Neural progenitor cell (in vitro differentiated cells): Measurements from ENCODE around the gene PEX14. TPM values are rescaled to one million over a fixed set of nuclear protein-coding genes. Genes with fewer than 3 reads are reported as not detected.

Source experiments
- DNase-seq: peaks from one replicate; pipeline ENCODE4 v3.0.0-alpha.2; 2016; ENCODE audit warnings: low spot score
- H2AFZ ChIP-seq: fragments of 200-600 bp; sonication (generic); replicated peaks from 2 replicates; pipeline ENCODE4 v1.6.1; 2016; ENCODE audit warnings: antibody characterized with exemption
- H3F3A ChIP-seq: fragments of 200-600 bp; sonication (generic); 2 replicates; pipeline ENCODE4 v1.6.1; 2016; ENCODE audit warnings: antibody characterized with exemption, low read depth
- H3K27ac ChIP-seq: fragments of 200-600 bp; sonication (generic); 2 replicates; pipeline ENCODE4 v1.5.1; 2016; ENCODE audit warnings: mild to moderate bottlenecking
- H3K27me3 ChIP-seq: fragments of 200-600 bp; sonication (generic); 2 replicates; pipeline ENCODE4 v1.6.1; 2016; ENCODE audit warnings: mild to moderate bottlenecking, moderate library complexity
- H3K36me3 ChIP-seq: fragments of 200-600 bp; sonication (generic); 2 replicates; pipeline ENCODE4 v1.5.1; 2016
- H3K4me1 ChIP-seq: fragments of 200-600 bp; sonication (generic); 2 replicates; pipeline ENCODE4 v1.6.1; 2016; ENCODE audit warnings: mixed run types
- H3K4me2 ChIP-seq: fragments of 200-600 bp; sonication (generic); 2 replicates; pipeline ENCODE4 v1.6.1; 2016
- H3K4me3 ChIP-seq: fragments of 200-600 bp; sonication (generic); 2 replicates; pipeline ENCODE4 v1.5.1; 2016
- H3K79me2 ChIP-seq: fragments of 200-600 bp; sonication (generic); 2 replicates; pipeline ENCODE4 v1.6.1; 2016; ENCODE audit warnings: low read depth
- H3K9ac ChIP-seq: fragments of 200-600 bp; sonication (generic); 2 replicates; pipeline ENCODE4 v1.6.1; 2016
- H3K9me3 ChIP-seq: fragments of 200-600 bp; sonication (generic); 2 replicates; pipeline ENCODE4 v1.5.1; 2016; ENCODE audit warnings: low read depth
- H4K20me1 ChIP-seq: fragments of 200-600 bp; sonication (generic); 2 replicates; pipeline ENCODE4 v1.6.1; 2016; ENCODE audit warnings: low read depth
- H3K27ac Mint-ChIP-seq: 3 replicates; pipeline ENCODE4 v1.8.0; 2021; ENCODE audit warnings: mixed read lengths
- H3K27me3 Mint-ChIP-seq: 2 replicates; pipeline ENCODE4 v1.8.0; 2022; ENCODE audit warnings: low read depth, mild to moderate bottlenecking, inconsistent platforms, moderate library complexity, mixed read lengths; ENCODE audit not compliant: insufficient read depth
- H3K36me3 Mint-ChIP-seq: 3 replicates; pipeline ENCODE4 v1.8.0; 2021; ENCODE audit warnings: mixed read lengths
- H3K4me1 Mint-ChIP-seq: 3 replicates; pipeline ENCODE4 v1.8.0; 2021; ENCODE audit warnings: mixed read lengths
- H3K4me3 Mint-ChIP-seq: 3 replicates; pipeline ENCODE4 v1.8.0; 2021; ENCODE audit warnings: mild to moderate bottlenecking, moderate library complexity, mixed read lengths
- H3K9me3 Mint-ChIP-seq: 3 replicates; pipeline ENCODE4 v1.8.0; 2020; ENCODE audit warnings: mixed read lengths
- EZH2 ChIP-seq: fragments of 200-600 bp; sonication (generic); IDR thresholded peaks from 2 replicates; pipeline ENCODE4 v1.6.1; 2017; ENCODE audit warnings: antibody characterized with exemption, mild to moderate bottlenecking, moderate library complexity
- EZH2phosphoT487 ChIP-seq: fragments of 200-600 bp; sonication (generic); IDR thresholded peaks from 2 replicates; pipeline ENCODE4 v1.6.1; 2017; ENCODE audit warnings: antibody characterized with exemption
- total RNA-seq: library from RNA; depleted of rRNA; stranded (reverse); fragments of >200 nt; gene quantifications from 2 replicates; pipeline ENCODE4 v1.2.3, GENCODE V29; 2015; ENCODE audit warnings: low replicate concordance
- TF ChIP-seq, protein P1 (sequence below): fragments of 200-600 bp; sonication (generic); IDR thresholded peaks from 2 replicates; pipeline ENCODE4 v1.5.1; 2017; ENCODE audit warnings: antibody characterized with exemption, mild to moderate bottlenecking

The PEX14 gene
- total RNA-seq, 1 donor from 2014 or later, result 9.3 TPM

DNA sequence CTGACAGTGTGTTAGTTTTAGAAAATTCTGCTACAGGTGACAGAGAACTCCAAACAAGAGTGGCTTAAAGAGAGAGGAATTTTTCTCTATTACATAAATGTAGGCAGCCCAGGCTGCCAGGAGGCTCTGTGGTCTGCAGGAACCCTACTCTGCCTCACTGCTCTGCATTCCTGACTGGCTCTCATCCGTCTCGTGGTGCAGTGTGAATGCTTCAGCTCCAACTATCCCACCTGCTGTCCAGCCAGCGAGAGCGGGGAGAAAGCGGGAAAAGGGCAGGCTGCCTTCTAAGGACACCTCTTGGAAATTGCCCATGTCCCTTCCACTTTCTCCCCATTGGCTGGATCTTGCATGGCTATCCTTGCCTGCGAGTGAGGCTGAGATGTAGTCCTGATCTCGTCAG is 131.3 kb downstream of the PEX14 start:
- Mint-ChIP-seq H3K27ac (no peak overlapping the region), H3K4me3 (no peak overlapping the region), H3K36me3 (peaks cover 10% of the 10 kb centered on the region), H3K9me3 (no peaks in the 10 kb centered on the region), H3K4me1 (peaks cover 27% of the 10 kb centered on the region), H3K27me3 (peaks cover 2% of the 10 kb centered on the region)
- no peak for DNase-seq
- peaks cover 17% of the 10 kb centered on the region for H3F3A ChIP-seq
- no peaks in the 10 kb centered on the region for H3K79me2 ChIP-seq
- peaks cover 14% of the 10 kb centered on the region for H3K4me1 ChIP-seq
- no peak overlapping the region for H3K27ac ChIP-seq
- no peak for TF ChIP-seq EZH2phosphoT487
- TF ChIP-seq EZH2, result no peak
- TF ChIP-seq, protein P1, sequence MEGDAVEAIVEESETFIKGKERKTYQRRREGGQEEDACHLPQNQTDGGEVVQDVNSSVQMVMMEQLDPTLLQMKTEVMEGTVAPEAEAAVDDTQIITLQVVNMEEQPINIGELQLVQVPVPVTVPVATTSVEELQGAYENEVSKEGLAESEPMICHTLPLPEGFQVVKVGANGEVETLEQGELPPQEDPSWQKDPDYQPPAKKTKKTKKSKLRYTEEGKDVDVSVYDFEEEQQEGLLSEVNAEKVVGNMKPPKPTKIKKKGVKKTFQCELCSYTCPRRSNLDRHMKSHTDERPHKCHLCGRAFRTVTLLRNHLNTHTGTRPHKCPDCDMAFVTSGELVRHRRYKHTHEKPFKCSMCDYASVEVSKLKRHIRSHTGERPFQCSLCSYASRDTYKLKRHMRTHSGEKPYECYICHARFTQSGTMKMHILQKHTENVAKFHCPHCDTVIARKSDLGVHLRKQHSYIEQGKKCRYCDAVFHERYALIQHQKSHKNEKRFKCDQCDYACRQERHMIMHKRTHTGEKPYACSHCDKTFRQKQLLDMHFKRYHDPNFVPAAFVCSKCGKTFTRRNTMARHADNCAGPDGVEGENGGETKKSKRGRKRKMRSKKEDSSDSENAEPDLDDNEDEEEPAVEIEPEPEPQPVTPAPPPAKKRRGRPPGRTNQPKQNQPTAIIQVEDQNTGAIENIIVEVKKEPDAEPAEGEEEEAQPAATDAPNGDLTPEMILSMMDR, result no peak
- H2AFZ ChIP-seq, result no peak overlapping the region
- H3K4me3 ChIP-seq, result no peak overlapping the region
- H4K20me1 ChIP-seq, result peaks cover 14% of the 10 kb centered on the region
- no peaks in the 10 kb centered on the region for H3K36me3 ChIP-seq
- H3K9me3 ChIP-seq, result no peaks in the 10 kb centered on the region
- no peaks in the 10 kb centered on the region for H3K27me3 ChIP-seq
- no peak overlapping the region for H3K9ac ChIP-seq
- no peak overlapping the region for H3K4me2 ChIP-seq

DNA sequence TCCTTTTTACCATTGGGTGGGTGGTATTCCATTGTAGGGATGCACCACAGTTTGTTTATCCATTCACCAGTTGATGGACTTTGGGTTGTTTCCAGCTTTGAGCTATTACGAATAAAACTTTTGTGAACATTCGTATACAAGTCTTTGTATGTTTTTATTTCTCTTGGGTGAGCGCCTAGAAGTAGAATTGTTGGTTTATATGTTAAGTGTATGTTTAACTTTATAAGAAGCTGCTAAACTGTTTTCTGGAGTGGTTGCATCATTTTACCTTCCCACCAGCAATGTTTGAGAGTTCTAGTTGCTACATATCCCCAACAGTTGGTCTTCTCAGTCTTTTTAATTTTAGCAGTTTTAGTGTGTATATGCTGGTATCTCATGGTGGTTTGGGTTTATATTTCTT is 132.5 kb downstream of the PEX14 start:
- Histone ChIP-seq H3K27me3 (no peaks in the 10 kb centered on the region), H3K4me1 (peaks cover 7% of the 10 kb centered on the region), H3F3A (peaks cover 10% of the 10 kb centered on the region), H3K36me3 (no peaks in the 10 kb centered on the region), H4K20me1 (peaks cover 14% of the 10 kb centered on the region), H3K79me2 (no peaks in the 10 kb centered on the region), H3K9me3 (no peaks in the 10 kb centered on the region), H3K27ac (no peak overlapping the region), H3K4me3 (no peak overlapping the region), H3K4me2 (no peak overlapping the region), H2AFZ (no peak overlapping the region), H3K9ac (no peak overlapping the region)
- Mint-ChIP-seq H3K4me1 (peaks cover 16% of the 10 kb centered on the region), H3K27ac (no peak overlapping the region), H3K4me3 (no peak overlapping the region), H3K36me3 (peaks cover 10% of the 10 kb centered on the region), H3K27me3 (peaks cover 2% of the 10 kb centered on the region), H3K9me3 (no peaks in the 10 kb centered on the region)
- no peak for TF ChIP-seq EZH2phosphoT487
- TF ChIP-seq EZH2, result no peak
- TF ChIP-seq, protein P1, result no peak
- no peak for DNase-seq

DNA sequence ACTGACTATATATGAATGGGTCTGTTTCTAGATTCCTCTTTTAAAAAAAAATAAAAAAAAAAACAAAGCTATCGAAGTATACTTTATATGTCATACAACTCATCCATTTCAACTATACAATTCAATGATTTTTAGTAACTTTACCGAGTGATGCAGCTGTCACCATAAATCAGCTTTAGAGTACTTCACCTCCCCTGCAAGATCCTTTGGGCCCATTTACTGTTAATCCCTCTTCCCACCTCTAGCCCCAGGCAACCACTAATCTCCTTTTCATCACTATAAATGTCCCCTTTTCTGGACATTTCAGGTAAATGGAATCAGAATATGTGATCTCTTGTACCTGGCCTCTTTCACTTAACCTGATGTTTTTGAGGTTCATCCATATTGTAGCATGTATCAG is 133.9 kb downstream of the PEX14 start:
- no peak overlapping the region for H3K4me3 Mint-ChIP-seq

More for the DNA sequence above, 133.9 kb downstream of the PEX14 start:
- peaks cover 8% of the 10 kb centered on the region for H3K36me3 Mint-ChIP-seq
- H3K4me3 ChIP-seq, result no peak overlapping the region
- H3K36me3 ChIP-seq, result no peaks in the 10 kb centered on the region
- no peak overlapping the region for H3K27ac Mint-ChIP-seq
- H4K20me1 ChIP-seq, result peaks cover 12% of the 10 kb centered on the region
- peaks cover 2% of the 10 kb centered on the region for H3K27me3 Mint-ChIP-seq
- DNase-seq, result no peak
- TF ChIP-seq EZH2phosphoT487, result no peak
- TF ChIP-seq, protein P1, result no peak
- no peak for TF ChIP-seq EZH2
- H3K79me2 ChIP-seq, result no peaks in the 10 kb centered on the region
- H3K4me1 Mint-ChIP-seq, result peaks cover 8% of the 10 kb centered on the region
- no peaks in the 10 kb centered on the region for H3K9me3 ChIP-seq
- no peak overlapping the region for H3K9ac ChIP-seq
- H3K27me3 ChIP-seq, result no peaks in the 10 kb centered on the region
- H3K4me1 ChIP-seq, result peaks cover 7% of the 10 kb centered on the region
- no peak overlapping the region for H3K27ac ChIP-seq
- no peak overlapping the region for H3K4me2 ChIP-seq
- no peak overlapping the region for H2AFZ ChIP-seq
- H3F3A ChIP-seq, result peaks cover 10% of the 10 kb centered on the region
- H3K9me3 Mint-ChIP-seq, result no peaks in the 10 kb centered on the region
